Measurements from ENCODE around the gene OR2T3.
"Not testable (repeated sequence)": the region's sequence is repeated elsewhere in the genome, so short reads cannot be mapped to it uniquely, and the experiment has no call there.

OR2T3 gene

GRCh38 chr1:248473051-248473450 is at the start of gene OR2T3:
TSS of gene OR2T3 (plus strand) at chr1:248473351. CDS start at chr1:248473351, 0 bp downstream.
- not testable (repeated sequence) for DNase-seq (ENCODE audit: low spot score); FAIRE-seq

- DNase-seq (ENCODE audit: low spot score); FAIRE-seq: not testable (repeated sequence)
These were observed 45.5 kb upstream of the OR2T3 start for GRCh38 chr1:248427526-248428191.

- not testable (repeated sequence) for DNase-seq (ENCODE audit: low spot score)
- peak; percentile 13 for FAIRE-seq
These were observed 45.0 kb upstream of the OR2T3 start for GRCh38 chr1:248428192-248428533.

- not testable (repeated sequence) for DNase-seq (ENCODE audit: low spot score); FAIRE-seq
These were observed 41.5 kb upstream of the OR2T3 start for GRCh38 chr1:248431683-248432082.

GRCh38 chr1:248432201-248432600 is 41.0 kb upstream of the OR2T3 start:
- not testable (repeated sequence) for DNase-seq (ENCODE audit: low spot score); FAIRE-seq

DNA sequence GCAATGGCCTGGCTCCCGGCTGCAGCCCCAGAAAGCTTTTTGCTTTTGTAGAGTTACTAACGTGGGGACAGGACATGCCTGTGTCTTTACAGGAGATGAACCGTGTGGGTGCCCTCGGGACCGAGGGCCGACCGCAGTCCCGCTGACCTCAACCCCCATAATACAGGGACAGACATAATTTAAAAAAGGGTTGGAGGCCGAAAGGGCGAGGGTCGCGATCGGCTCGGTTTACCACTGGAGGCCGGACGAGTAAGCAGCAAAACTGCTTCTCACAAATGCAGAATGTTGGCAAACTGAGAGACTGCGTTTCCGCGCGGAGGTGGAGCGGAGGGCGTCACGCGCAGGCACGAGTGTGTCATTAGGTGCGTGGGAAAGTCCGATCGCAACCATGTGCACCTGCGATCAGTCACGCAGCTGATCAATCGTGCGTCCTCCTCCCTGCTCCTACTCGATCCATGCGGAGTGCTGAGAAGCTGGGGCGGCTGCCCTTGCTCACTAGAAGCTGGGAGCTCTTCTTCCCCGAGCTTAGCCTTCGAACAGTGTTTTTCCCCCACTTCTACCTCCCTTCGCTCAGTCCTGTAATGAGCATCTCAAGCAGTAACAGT is 39.2 kb upstream of the OR2T3 start:
- peak; percentile 81 for FAIRE-seq
- not testable (repeated sequence) for DNase-seq (ENCODE audit: low spot score)

DNA sequence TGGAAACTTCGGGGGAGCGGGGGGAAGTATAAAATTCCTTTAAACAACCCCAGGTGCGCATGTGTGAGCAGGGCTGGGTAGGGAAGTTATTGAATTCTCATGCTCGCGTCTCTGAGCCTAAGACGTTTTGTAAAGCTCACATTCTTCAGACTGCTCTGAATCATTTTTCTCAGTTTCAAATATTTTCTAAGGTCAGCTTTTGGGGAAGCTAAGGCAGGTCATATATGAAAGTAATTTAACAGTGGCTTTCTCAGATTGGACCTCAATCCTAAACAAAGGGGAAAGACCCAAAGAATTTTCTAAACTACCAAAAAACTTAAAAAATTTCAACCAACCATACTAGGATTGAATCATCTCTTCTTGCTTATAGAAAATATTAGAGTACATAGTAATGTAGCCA is 38.2 kb upstream of the OR2T3 start:
- DNase-seq (ENCODE audit: low spot score); FAIRE-seq: not testable (repeated sequence)

GRCh38 chr1:248436303-248436702 is 36.8 kb upstream of the OR2T3 start:
- not testable (repeated sequence) for DNase-seq (ENCODE audit: low spot score); FAIRE-seq

GRCh38 chr1:248438668-248439067 is 34.5 kb upstream of the OR2T3 start:
- DNase-seq (ENCODE audit: low spot score); FAIRE-seq: not testable (repeated sequence)

DNA sequence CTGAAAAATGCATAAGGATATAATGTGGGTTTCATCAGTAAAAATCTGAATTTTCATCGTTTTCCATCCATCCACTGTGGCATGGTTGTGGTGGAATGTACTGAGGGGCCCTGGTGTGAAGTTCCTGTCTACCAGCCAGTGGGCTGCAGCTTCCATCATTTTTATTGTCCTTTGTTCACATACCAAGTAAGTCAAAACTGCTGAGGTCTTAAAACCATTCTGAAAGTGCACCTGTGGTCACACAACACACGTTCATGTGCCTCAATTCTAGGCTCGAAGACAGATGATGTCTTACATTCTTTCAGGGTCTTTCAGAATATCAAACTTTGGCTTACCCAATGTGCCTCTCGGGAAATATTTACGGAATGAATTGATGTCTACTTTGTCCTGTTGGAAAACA is 33.9 kb upstream of the OR2T3 start:
- DNase-seq (ENCODE audit: low spot score); FAIRE-seq: not testable (repeated sequence)

- DNase-seq (ENCODE audit: low spot score); FAIRE-seq: not testable (repeated sequence)
These were observed 30.5 kb upstream of the OR2T3 start for GRCh38 chr1:248442500-248443277.

DNA sequence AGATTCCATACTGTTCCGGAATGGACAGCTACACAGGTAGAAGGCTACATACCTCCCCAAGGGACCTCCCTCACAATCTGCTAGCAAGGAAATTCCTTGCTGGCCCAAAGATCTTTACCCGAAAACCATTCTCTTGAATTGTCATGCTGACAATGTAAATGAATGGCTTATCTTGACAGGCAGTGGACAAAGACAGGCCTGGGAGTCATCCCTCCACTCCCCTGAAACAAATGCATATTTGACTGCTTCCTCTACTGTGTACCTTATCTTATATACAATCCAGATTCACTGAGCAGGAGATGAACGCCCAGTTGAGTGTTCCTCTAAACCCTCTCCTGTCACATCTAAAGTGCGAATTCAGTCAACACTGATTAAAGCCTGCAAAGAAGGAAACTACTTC is 28.5 kb upstream of the OR2T3 start:
- not testable (repeated sequence) for DNase-seq (ENCODE audit: low spot score); FAIRE-seq

DNA sequence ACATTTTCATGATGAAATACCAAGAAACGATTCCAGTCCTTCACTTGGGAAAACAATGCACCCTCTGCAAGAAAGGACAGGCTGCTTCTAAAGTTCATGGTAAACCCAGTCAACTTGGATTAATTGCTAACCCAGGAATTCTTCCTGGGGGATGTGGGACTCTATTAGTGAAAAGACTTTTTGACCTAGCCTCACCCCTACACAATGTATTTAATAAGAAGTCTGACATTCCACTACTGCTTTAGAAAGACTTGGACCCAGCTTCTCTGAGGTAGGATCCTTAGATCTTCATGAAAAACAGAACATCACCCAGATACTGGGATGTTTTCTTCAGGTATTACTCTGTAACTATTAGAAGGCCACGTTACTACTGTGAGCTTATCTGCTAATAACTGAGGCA is 27.8 kb upstream of the OR2T3 start, which contains the start of gene OR2T2:
Gene OR2T2 (plus strand): TSS at position 239 of the 400 bp plus-strand sequence. CDS start 7,161 bp downstream, outside the sequence.
- not testable (repeated sequence) for DNase-seq (ENCODE audit: low spot score); FAIRE-seq

DNA sequence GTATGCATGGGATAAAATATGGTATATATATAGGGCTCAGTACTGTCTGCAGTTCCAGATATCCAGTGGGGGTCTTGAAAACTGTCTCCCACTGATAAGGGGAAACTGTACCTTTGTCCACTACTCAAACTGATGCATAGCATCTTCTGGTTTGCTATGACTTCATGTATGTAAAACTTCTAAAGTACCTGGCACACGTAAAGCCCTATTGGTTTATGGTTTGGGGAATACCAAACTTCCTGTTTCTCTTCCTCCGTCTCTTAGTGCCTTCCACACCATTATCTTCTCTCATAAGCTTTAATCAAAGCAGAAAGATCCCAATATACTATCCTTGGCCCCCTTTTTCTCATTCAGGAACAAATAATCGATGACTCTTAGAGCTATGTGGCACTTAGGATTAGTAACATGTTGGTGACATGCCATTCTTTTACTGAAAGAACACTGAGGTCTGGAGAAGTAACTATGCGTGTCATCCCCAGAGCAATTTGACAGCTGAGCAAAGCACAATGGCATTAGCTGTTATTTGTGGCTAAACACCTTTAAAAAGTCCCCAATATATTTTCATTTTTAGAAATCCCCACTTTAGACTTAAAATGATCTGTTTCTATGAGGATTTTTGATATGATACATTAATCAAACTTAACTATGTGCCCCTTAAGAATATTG is 24.6 kb upstream of the OR2T3 start:
- DNase-seq (ENCODE audit: low spot score); FAIRE-seq: not testable (repeated sequence)

DNA sequence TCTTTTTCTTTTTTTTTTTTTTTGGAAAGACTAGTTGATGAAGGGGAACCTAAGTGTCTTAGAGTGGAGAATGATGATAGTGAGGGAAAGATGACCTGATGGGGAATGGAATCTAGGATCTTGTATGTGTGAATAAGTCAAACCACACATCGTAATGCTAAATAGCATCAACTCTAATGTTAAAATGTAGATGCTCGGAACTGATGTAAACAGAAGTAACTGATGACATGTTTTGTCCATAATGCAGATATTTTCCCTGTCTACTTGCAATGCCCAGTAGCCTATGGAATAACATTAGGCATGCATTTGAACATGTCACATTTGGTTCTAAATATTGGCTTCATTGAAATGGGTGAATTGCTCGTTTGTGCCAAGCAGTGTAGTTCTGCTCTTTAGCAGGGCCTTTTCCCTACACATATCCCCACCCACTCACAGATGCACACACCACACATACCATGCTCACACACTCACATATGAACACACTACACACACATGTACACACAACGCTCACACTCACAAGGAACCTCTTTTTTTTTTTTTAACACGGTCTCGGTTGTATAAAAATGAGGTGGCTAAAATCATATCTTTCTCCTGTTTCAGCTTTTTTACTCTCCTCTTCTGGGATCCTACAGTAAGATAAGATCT is 23.2 kb upstream of the OR2T3 start:
- FAIRE-seq, result peak; percentile 42
- not testable (repeated sequence) for DNase-seq (ENCODE audit: low spot score)

- not testable (repeated sequence) for FAIRE-seq; DNase-seq (ENCODE audit: low spot score)
These were observed 22.5 kb upstream of the OR2T3 start for GRCh38 chr1:248450466-248451145.

- not testable (repeated sequence) for FAIRE-seq
These were observed 19.5 kb upstream of the OR2T3 start for GRCh38 chr1:248453619-248454018.

GRCh38 chr1:248455045-248455444 is 18.1 kb upstream of the OR2T3 start:
- FAIRE-seq, result not testable (repeated sequence)

More at GRCh38 chr1:248453619-248454018, 19.5 kb upstream of the OR2T3 start:
- DNase-seq (ENCODE audit: low spot score), result not testable (repeated sequence)

DNA sequence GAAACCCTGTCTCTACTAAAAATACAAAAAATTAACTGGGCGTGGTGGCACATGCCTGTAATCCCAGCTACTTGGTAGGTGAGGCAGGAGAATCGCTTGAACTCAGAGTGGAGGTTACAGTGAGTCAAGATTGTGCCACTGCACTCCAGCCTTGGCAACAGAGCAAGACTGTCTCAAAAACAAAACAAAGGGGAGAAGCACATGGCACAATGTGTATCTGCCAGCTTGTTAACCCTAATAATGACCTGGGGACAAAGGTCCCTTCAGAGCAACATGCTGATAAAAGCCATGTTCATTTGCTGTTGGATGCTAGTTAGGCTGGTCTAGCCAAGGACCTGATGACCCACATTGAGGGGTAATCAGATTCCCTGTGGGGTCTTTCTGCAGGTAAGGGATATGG is 16.5 kb upstream of the OR2T3 start:
- FAIRE-seq, result peak; percentile 67
- not testable (repeated sequence) for DNase-seq (ENCODE audit: low spot score)

More at GRCh38 chr1:248455045-248455444, 18.1 kb upstream of the OR2T3 start:
- DNase-seq (ENCODE audit: low spot score), result not testable (repeated sequence)

DNA sequence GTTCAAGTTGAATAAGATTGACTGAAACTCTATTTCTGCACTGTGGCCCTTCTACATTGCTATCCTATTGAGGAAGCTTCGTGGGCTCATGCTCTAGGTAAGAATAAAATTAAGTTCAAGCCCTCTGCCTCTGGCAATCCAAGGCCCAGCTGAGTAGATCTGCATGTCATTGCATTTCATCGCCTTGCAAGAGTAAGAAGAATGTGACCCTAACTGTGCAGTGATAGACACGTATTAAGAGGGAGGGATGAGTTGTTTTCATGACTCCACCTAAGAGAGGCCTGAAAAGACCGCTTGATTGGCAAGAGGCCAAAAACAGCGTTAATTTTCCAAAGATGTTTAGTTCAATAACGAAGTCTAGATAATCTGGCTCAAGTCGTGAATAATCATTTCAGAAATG is 14.0 kb upstream of the OR2T3 start:
- FAIRE-seq, result peak; percentile 35

More for the DNA sequence above, 14.0 kb upstream of the OR2T3 start:
- DNase-seq (ENCODE audit: low spot score), result not testable (repeated sequence)

Measured in urothelium cell line (cell line).